Keratinocyte (primary cell): ENCODE data around the gene TMEM225B. TPM values are rescaled to one million over a fixed set of nuclear protein-coding genes. Genes with fewer than 3 reads are reported as not detected.
"Not testable (repeated sequence)": the region's sequence is repeated elsewhere in the genome, so short reads cannot be mapped to it uniquely, and the experiment has no call there.

ENCODE experiments used
- DNase-seq: peaks from one replicate; pipeline ENCODE4 v3.0.0-alpha.2; 2011; ENCODE audit warnings: low read depth, missing footprints, low spot score
- FAIRE-seq: peaks from 2 replicates; lab custom pipeline; 2011; peaks lifted over from hg19 to GRCh38; lab: Jason Lieb, UNC
- H2AFZ ChIP-seq: 2 replicates; pipeline ENCODE4 v1.6.0; 2012; ENCODE audit warnings: low read length, control low read depth, inconsistent platforms; ENCODE audit not compliant: control insufficient read depth
- H3K27ac ChIP-seq: 2 replicates; pipeline ENCODE4 v1.5.1; 2011; ENCODE audit warnings: low read length; ENCODE audit not compliant: control insufficient read depth, insufficient read depth
- H3K27me3 ChIP-seq: 3 replicates; pipeline ENCODE4 v1.6.0; 2011; ENCODE audit warnings: low read length; ENCODE audit not compliant: control insufficient read depth, insufficient read depth; ENCODE audit errors: extremely low read depth
- H3K36me3 ChIP-seq, 2 experiments: 2 replicates in 1 of 2; 3 replicates in 1 of 2; pipeline ENCODE4 v1.5.1; 2011; ENCODE audit warnings: low read length in 2 of 2, mild to moderate bottlenecking in 1 of 2; ENCODE audit not compliant: control insufficient read depth in 2 of 2, insufficient read depth in 2 of 2; ENCODE audit errors: extremely low read depth in 1 of 2
- H3K4me1 ChIP-seq: 3 replicates; pipeline ENCODE4 v1.5.1; 2011; ENCODE audit warnings: low read length; ENCODE audit not compliant: control insufficient read depth, insufficient read depth; ENCODE audit errors: extremely low read depth
- H3K4me2 ChIP-seq: 3 replicates; pipeline ENCODE4 v1.6.0; 2011; ENCODE audit warnings: low read depth, low read length; ENCODE audit not compliant: control insufficient read depth, insufficient read depth; ENCODE audit errors: extremely low read depth
- H3K4me3 ChIP-seq, 3 experiments: fragments of 200-600 bp in 1 of 3; sonication (generic) in 1 of 3; 2 replicates in 2 of 3; 3 replicates in 1 of 3; pipeline ENCODE4 v1.5.1; 2011 to 2016; ENCODE audit warnings: low read length in 3 of 3, mild to moderate bottlenecking in 3 of 3, control low read depth in 2 of 3, inconsistent platforms in 1 of 3, low read depth in 1 of 3, mixed read lengths in 1 of 3, mixed run types in 1 of 3, moderate library complexity in 1 of 3; ENCODE audit not compliant: control insufficient read depth in 2 of 3, insufficient read depth in 2 of 3; ENCODE audit errors: extremely low read depth in 1 of 3
- H3K79me2 ChIP-seq: 2 replicates; pipeline ENCODE4 v1.6.0; 2012; ENCODE audit warnings: low read length; ENCODE audit not compliant: control insufficient read depth, insufficient read depth
- H3K9ac ChIP-seq: 3 replicates; pipeline ENCODE4 v1.6.0; 2011; ENCODE audit warnings: low read length; ENCODE audit not compliant: control insufficient read depth, insufficient read depth; ENCODE audit errors: extremely low read depth
- H3K9me1 ChIP-seq: 3 replicates; pipeline ENCODE4 v1.6.0; 2011; ENCODE audit warnings: low read length; ENCODE audit not compliant: control insufficient read depth, insufficient read depth; ENCODE audit errors: extremely low read depth
- H3K9me3 ChIP-seq: 2 replicates; pipeline ENCODE4 v1.5.1; 2012; ENCODE audit warnings: low read depth, low read length; ENCODE audit not compliant: control insufficient read depth
- H4K20me1 ChIP-seq: 3 replicates; pipeline ENCODE4 v1.6.0; 2011; ENCODE audit warnings: low read length; ENCODE audit not compliant: control insufficient read depth, insufficient read depth; ENCODE audit errors: extremely low read depth
- CTCF ChIP-seq, 3 experiments: IDR thresholded peaks in 1 of 3; conservative IDR thresholded peaks in 1 of 3; optimal IDR thresholded peaks in 1 of 3; 2 replicates in 2 of 3; 3 replicates in 1 of 3; pipeline versions ENCODE3 to v1.5.1; 2011; ENCODE audit warnings: low read length in 3 of 3, mild to moderate bottlenecking in 3 of 3, moderate library complexity in 2 of 3, control low read depth in 1 of 3, inconsistent platforms in 1 of 3; ENCODE audit not compliant: insufficient read depth in 2 of 3; ENCODE audit errors: extremely low read depth in 1 of 3
- EZH2 ChIP-seq: IDR thresholded peaks from one replicate; pipeline ENCODE4 v1.6.1; 2012; ENCODE audit warnings: inconsistent platforms, mild to moderate bottlenecking, low read length, moderate library complexity
- dilution Hi-C: fragments of 300-500 bp; cut with MboI; formaldehyde crosslinking; loops from one replicate; pipeline ENCODE4 v1.7.0; 2020; ENCODE audit warnings: low sequenced_read_pairs; ENCODE audit not compliant: extremely low pct_ligation_motif_present
- polyA plus RNA-seq, 5 experiments: library from polyadenylated mRNA; depleted of rRNA in 3 of 5; stranded (reverse) in 3 of 5; stranded (forward) in 1 of 5; unstranded in 1 of 5; fragments of >200 nt; gene quantifications; 1 replicate in 1 of 5; 2 replicates in 3 of 5; 3 replicates in 1 of 5; pipeline versions ENCODE4 v1.2.1 to v1.2.3, GENCODE V29; 2011 to 2012; ENCODE audit warnings: missing spikeins in 2 of 5, low read depth in 1 of 5, low replicate concordance in 1 of 5

TMEM225B gene
- polyA plus RNA-seq, 1 donor (not counting 4 experiments of a cell fraction or from before 2014, with no cell fraction given): 0.18 TPM

GRCh38 chr7:99631295-99632109 lies 33.4 kb downstream of the TMEM225B start:
- Histone ChIP-seq H3K9ac (no peak overlapping the region), H3K27me3 (no peaks in the 10 kb centered on the region), H3K9me3 (no peaks in the 10 kb centered on the region), H3K4me2 (no peak overlapping the region), H3K79me2 (peaks cover 18% of the 10 kb centered on the region), H4K20me1 (no peaks in the 10 kb centered on the region), H3K36me3 (peaks cover 29 to 30% of the 10 kb centered on the region in 2 experiments), H3K9me1 (no peaks in the 10 kb centered on the region), H3K4me3 (no peak overlapping the region), H3K4me1 (peaks cover 12% of the 10 kb centered on the region), H2AFZ (no peak overlapping the region), H3K27ac (peak overlapping the region; percentile 19)
- dilution Hi-C loops: no loop called here
- TF ChIP-seq CTCF (optimal IDR thresholded peaks at IDR 0.05 in 1 of 3, IDR thresholded peaks at IDR 0.05 in 1 of 3, conservative IDR thresholded peaks at IDR 0.05 in 1 of 3; ENCODE audit: extremely low read depth in 1 of 3, insufficient read depth in 2 of 3, low read length in 3 of 3) (peak; percentile 41 to 54 (median 47)), EZH2 (no peak)
- FAIRE-seq (no peak), DNase-seq (no peak)

- H3K27me3 ChIP-seq, H3K79me2 ChIP-seq, H3K9me3 ChIP-seq, H3K4me2 ChIP-seq, H3K9ac ChIP-seq, DNase-seq, H3K27ac ChIP-seq, H2AFZ ChIP-seq, dilution Hi-C loops, H3K4me3 ChIP-seq, H3K9me1 ChIP-seq, H4K20me1 ChIP-seq, H3K36me3 ChIP-seq, H3K4me1 ChIP-seq: not testable (repeated sequence)
- peak; percentile 69 for FAIRE-seq
Observed at GRCh38 chr7:99637414-99637813, 39.3 kb downstream of the TMEM225B start.
